Stimulated activated CD4-positive, alpha-beta T cell treated with anti-CD3 and anti-CD28 coated beads, Interleukin-1b, Interleukin-23, amount 100 ng/mL, for 24 hours (primary cell): ENCODE data around the gene AKR1C8.
"Not testable (repeated sequence)": the region's sequence is repeated elsewhere in the genome, so short reads cannot be mapped to it uniquely, and the experiment has no call there.

Source experiments
- DNase-seq, 4 experiments: peaks; one replicate each; pipeline ENCODE4 v3.0.0-alpha.2; 2020; ENCODE audit warnings: low read depth in 4 of 4, low spot score in 1 of 4

AKR1C8 gene

GRCh38 chr10:5168897-5169420 is 16.0 kb downstream of the AKR1C8 start:
- peak in 1 of 4 experiments; percentile 38 for DNase-seq

DNA sequence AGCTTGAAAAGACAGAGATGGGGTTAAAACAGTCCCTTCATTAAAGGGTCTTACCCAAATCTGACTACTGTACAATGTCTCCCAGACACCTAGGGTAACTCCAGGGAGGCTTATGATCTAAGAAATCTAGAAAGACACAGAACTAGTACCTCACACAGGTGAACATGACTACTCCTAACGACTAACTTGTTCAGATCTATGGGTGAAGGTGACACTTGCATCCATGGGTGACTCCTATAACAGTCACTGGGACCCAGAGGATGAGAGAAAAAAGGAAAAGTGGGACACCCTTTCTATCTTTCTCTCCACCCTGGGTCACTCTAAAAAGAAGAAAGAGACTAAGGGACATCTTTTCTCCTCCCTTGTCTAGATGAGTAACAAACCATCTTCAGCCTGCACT is 19.2 kb downstream of the AKR1C8 start:
- DNase-seq = no peak

- DNase-seq = no peak
Observed at GRCh38 chr10:5163487-5163886, 21.5 kb downstream of the AKR1C8 start.

GRCh38 chr10:5159126-5159525 is 25.8 kb downstream of the AKR1C8 start:
- DNase-seq = no peak

GRCh38 chr10:5157501-5157900 is 27.4 kb downstream of the AKR1C8 start:
- DNase-seq = no peak

DNA sequence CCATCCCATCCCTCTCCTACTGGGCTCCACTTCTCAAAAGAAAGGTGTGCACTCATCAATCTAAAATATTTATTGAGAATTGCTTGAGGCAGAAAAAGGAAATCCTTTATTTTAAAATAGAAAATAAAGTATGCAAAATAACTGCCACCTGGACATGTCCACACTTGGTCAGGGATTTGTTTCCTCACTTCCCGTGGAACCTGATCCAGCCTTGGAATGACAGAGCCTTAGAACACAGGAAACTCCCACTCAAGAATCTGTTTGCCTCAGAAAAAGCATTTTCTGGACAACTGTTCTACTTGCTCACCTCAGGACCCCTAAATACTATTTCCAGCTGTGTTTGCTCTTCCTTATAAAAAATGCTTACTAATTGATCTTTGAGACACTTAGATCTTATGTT is 29.0 kb downstream of the AKR1C8 start:
- DNase-seq = no peak

DNA sequence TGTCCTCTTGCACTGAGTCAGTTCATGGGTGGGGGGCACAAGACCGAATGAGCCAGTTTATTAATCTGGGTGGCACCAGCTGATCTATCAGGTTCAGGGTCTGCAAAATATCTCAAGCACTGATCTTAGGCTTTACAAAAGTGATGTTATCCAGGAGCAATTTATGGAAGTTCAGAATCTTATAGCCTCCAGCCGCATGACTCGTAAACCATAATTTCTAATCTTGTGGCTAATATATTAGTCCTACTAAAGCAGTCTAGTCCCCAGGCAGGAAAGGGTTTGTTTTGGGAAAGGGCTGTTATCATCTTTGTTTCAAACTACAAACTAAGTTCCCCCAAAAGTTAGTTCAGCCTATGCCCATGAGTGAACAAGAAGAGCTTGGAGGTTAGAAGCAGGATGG is 33.9 kb downstream of the AKR1C8 start:
- no peak for DNase-seq

GRCh38 chr10:5148678-5149032 is 36.3 kb downstream of the AKR1C8 start:
- DNase-seq = no peak

DNA sequence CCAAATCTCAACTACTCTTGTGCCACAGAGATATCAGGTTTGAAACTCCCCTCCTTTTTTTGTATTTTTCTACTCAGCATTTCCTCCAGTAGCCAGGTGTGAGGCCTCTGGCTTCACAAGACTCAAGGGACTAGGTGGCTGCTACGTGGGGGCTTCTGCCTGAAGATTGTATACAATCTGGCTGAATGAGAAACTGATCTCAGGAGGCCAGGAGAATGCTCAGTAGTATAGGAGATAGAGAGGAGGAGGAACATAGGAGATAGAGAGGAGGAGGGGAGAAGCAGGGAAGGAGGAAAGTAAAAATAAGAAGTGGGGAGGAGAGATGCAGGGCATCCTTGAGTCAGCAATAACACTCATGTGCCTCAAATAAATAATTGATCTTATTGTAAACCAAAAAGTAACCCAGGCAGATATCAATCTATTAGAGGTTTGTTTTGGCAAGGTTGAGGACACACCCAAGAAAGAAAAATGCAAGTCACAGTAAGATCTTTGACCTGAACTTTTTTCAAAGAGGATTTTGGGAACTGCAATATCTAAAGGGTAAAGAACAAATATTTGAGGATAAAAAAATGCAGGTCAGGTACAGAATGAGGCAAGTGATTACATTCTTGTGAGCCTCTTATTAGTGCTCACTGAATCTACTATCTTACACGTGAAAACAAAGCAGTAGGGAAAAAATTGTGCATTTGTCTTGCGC is 36.8 kb downstream of the AKR1C8 start:
- no peak for DNase-seq

DNA sequence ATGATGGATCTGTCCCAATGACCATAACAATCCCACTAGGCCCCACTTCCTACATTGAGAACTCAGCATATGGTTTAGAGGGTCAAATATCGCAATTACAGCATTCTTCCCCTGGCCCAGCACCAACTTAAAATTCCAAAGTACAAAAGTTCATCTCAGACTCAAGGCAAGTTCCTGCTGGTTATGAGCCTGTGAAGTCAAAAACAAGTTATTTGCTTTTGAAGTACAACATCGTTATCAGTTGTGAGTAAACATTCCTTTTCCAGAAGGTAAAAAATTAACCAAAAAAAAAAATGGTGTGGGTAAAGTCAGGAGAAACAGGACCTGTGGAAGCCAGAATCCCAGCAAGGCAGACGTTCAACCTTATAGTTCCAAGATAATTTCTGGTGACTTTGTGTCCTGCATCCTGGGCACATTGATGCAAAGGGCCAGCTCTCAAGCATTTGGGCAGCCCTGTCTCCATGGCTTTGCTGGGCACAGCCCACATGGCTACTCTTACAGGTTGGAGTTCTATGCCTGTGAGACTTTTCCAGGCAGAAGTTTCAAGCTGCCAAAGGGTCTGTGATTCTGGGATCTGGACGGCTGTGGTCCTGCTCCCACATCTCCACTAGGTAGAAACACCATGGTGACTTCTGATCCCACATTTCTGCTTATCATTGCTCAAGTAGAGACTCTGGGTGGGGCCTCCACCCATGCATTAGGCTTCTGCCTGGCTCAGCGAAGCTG is 37.5 kb downstream of the AKR1C8 start:
- DNase-seq = no peak

- no peak for DNase-seq
Observed at GRCh38 chr10:5146920-5147254, 38.1 kb downstream of the AKR1C8 start.

DNA sequence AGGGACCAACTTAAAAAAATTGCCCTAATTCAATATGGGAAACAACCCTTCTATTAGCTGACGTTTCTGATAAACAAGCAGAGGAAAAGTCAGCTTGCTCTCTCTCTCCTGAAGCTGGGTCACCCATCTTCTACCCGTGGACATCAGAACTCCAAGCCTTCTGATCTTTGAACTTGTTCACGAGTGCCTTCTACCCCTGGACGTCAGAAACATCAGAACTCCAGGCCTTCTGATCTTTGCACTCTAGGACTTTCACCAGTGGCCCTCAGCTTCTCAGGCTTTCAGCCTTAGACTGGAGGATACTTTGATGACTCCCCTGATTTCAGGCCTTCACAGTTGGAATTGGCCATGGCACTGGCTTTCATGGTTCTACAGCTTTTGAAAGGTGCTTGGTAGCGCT is 41.8 kb downstream of the AKR1C8 start:
- DNase-seq = no peak

DNA sequence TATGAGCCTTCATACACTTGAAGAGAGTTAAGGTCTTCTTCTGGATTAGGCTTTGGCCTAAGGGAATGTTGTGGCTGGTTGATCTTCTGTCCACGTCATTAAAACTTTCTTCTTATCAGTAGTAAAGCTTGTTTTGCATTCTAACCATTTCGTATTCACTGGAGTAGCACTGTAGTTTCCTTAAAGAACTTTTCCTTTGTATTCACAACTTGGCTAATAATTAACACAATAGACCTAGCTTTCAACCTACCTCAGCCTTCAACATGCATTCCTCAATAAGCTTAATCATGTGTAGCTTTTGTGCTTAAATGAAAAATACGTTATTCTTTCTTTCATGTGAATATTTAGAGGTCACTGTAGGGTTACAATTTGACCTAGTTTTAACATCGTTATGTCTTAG is 42.8 kb downstream of the AKR1C8 start:
- no peak for DNase-seq

GRCh38 chr10:5137699-5138098 is 47.3 kb downstream of the AKR1C8 start:
- DNase-seq = not testable (repeated sequence)

DNA sequence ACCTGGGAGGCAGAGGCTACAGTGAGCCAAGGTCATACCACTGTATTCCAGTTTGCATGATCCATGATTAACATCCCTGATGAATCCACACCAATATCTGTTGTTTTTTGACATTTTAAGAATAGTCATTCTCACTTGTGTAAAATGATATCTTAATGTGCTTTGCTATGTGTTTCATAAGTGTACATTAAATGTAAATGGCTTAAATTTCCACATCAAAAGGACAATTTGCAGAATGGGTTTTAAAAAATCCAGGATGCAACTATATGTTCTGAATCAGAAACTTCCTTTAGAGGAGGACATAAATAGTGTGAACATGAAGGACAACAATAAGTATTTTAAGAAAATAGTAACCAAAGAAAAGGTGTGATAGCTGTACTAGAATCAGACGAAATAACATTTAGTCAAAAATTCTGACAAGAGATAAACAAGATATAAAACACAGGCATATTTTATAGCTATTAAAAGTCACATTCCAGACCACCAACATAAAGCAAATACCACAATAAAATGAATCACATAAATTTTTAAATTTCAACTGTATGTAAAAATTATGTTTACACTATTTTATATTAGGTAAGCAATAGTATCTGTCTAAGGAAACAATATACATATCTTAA is 48.4 kb downstream of the AKR1C8 start:
- no peak for DNase-seq

- DNase-seq = no peak
Observed at GRCh38 chr10:5135581-5135980, 49.4 kb downstream of the AKR1C8 start.

DNA sequence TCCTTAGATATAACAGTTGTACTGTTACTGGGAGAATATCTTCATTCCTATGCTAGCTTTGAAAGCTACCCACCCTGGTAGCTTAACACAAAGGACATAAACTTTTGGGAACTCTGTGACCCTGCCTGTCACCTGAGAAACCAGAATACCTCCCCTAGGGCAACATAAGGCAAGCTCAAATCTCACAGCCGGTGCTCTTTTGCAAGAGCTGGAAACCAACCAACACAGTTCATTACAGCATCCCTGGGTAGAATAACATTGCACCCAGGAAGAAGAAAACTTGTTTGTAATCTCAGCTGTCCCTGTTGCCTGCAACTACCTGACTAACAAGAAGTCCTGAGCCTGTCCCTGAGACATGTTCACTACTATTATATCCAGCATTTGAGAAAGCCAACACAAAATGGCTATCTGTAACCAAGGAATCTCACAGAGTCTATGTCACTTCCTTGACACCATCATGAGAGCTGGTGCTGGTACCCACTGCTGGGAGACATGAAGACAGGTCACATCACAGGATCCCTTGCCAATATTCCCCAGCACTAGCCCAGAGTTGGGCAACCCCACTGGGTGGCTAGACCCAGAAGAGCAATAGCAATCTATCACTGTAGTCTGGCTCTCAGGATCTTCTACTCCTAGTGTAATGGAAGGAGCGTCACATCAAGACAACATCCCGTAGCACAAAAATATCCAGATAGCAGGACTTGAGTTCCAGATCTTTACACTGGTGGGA is 59.5 kb downstream of the AKR1C8 start:
- DNase-seq = no peak

- no peak for DNase-seq
Observed at GRCh38 chr10:5123886-5124285, 61.1 kb downstream of the AKR1C8 start.

DNA sequence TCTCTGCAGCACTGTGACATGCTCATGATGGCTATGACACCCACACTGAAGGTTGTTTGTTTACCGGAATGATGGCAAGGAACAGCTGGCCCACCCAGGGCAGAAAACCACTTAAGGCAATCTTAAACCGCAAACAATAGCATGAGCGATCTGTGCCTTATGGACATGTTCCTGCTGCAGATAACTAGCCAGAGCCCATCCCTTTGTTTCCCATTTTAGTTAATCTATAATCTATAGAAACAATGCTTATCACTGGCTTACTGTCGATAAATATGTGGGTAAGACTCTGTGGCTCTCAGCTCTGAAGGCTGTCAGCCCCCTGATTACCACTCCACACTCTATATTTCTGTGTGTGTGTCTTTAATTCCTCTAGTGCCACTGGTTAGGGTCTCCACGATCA is 65.0 kb downstream of the AKR1C8 start:
- not testable (repeated sequence) for DNase-seq

GRCh38 chr10:5117026-5117425 is 67.9 kb downstream of the AKR1C8 start:
- DNase-seq = no peak

GRCh38 chr10:5116621-5117020 is 68.3 kb downstream of the AKR1C8 start:
- DNase-seq = no peak

DNA sequence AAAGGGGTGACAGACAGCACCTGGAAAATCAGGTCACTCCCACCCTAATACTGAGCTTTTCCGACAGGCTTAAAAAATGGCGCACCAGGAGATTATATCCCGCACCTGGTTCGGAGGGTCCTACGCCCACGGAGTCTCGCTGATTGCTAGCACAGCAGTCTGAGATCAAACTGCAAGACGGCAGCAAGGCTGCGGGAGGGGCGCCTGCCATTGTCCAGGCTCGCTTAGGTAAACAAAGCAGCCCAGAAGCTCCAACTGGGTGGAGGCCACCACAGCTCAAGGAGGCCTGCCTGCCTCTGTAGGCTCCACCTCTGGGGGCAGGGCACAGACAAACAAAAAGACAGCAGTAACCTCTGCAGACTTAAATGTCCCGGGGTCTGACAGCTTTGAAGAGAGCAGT is 75.1 kb downstream of the AKR1C8 start:
- not testable (repeated sequence) for DNase-seq
